Esophagus muscularis mucosa (tissue), 3 donors: ENCODE data around the gene SAMD4A.

Source experiments
- CTCF ChIP-seq, 3 experiments: fragments of 200-600 bp in 2 of 3; fragments of 450-650 bp in 1 of 3; sonication (generic) in 2 of 3; IDR thresholded peaks; one replicate each; pipeline ENCODE4 v1.5.1; 2017 to 2019; ENCODE audit warnings: antibody characterized with exemption in 3 of 3, mild to moderate bottlenecking in 2 of 3, moderate library complexity in 1 of 3
- POLR2A ChIP-seq: fragments of 450-650 bp; IDR thresholded peaks from one replicate; pipeline ENCODE4 v1.6.1; 2017; ENCODE audit warnings: antibody characterized with exemption, moderate library complexity, mild to moderate bottlenecking, low read depth
- POLR2AphosphoS5 ChIP-seq, 2 donors: sonication (generic); formaldehyde crosslinking; IDR thresholded peaks; one replicate each; pipeline ENCODE4 v1.6.1; 2017; ENCODE audit warnings: antibody characterized with exemption in 2 of 2

DNA sequence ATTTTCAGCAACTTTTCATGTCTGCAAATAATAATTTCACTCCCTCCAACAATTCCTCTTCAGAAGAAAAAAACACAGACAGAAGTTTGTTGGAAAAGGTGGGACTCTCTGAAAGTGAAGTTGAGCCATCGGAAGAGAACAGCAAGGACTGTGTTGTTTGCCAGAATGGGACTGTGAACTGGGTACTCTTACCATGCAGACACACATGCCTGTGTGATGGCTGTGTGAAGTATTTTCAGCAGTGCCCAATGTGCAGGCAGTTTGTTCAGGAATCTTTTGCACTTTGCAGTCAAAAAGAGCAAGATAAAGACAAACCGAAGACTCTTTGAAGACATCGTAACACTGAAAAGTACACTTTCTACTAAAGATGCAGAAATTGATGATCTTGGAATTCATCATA, 28.9 kb upstream of the SAMD4A start:
- TF ChIP-seq CTCF (IDR thresholded peaks at IDR 0.05) (no peak), POLR2A (no peak), POLR2AphosphoS5 (IDR thresholded peaks at IDR 0.05) (no peak)
